Neuronal stem cell (in vitro differentiated cells): ENCODE results near the gene PDPK1.

Experiments used
- DNase-seq: peaks from one replicate; pipeline ENCODE4 v3.0.0-alpha.2; 2013; ENCODE audit warnings: low spot score
- H2AFZ ChIP-seq: one replicate; pipeline ENCODE4 v1.6.1; 2013; ENCODE audit warnings: mild to moderate bottlenecking, low read length, inconsistent platforms
- H2AK5ac ChIP-seq: 2 replicates; pipeline ENCODE4 v1.6.1; 2013; ENCODE audit warnings: low read depth, mild to moderate bottlenecking, inconsistent platforms, low read length, moderate library complexity, mixed read lengths
- H2BK120ac ChIP-seq: 2 replicates; pipeline ENCODE4 v1.6.1; 2013; ENCODE audit warnings: low read depth, mild to moderate bottlenecking, inconsistent platforms, low read length, moderate library complexity, mixed read lengths
- H2BK12ac ChIP-seq: one replicate; pipeline ENCODE4 v1.6.1; 2013; ENCODE audit warnings: low read length, inconsistent platforms
- H2BK15ac ChIP-seq: 2 replicates; pipeline ENCODE4 v1.6.1; 2013; ENCODE audit warnings: mild to moderate bottlenecking, low read length, inconsistent platforms, mixed read lengths
- H2BK5ac ChIP-seq: one replicate; pipeline ENCODE4 v1.6.1; 2013; ENCODE audit warnings: inconsistent platforms, mild to moderate bottlenecking, low read length, moderate library complexity
- H3K14ac ChIP-seq: one replicate; pipeline ENCODE4 v1.6.1; 2013; ENCODE audit warnings: low read length, inconsistent platforms
- H3K18ac ChIP-seq: 2 replicates; pipeline ENCODE4 v1.6.1; 2013; ENCODE audit warnings: low read length, inconsistent platforms
- H3K23ac ChIP-seq: 2 replicates; pipeline ENCODE4 v1.6.1; 2013; ENCODE audit warnings: low read depth, mild to moderate bottlenecking, mixed read lengths, low read length, inconsistent platforms; ENCODE audit not compliant: poor library complexity
- H3K27ac ChIP-seq: replicated peaks from 3 replicates; pipeline ENCODE4 v1.5.1; 2013; ENCODE audit warnings: low read length, inconsistent platforms
- H3K27me3 ChIP-seq, 3 experiments: 2 replicates each; pipeline ENCODE4 v1.6.1; 2013; ENCODE audit warnings: low read length in 3 of 3, mild to moderate bottlenecking in 2 of 3, inconsistent platforms in 1 of 3, low read depth in 1 of 3, mixed read lengths in 1 of 3, moderate library complexity in 1 of 3; ENCODE audit not compliant: control insufficient read depth in 3 of 3, insufficient read depth in 3 of 3
- H3K36me3 ChIP-seq, 2 donors: replicated peaks in 1 of 2; 2 replicates each; pipeline ENCODE4 v1.6.1; 2013; ENCODE audit warnings: low read length in 2 of 2; ENCODE audit not compliant: control insufficient read depth in 2 of 2, insufficient read depth in 2 of 2
- H3K4ac ChIP-seq: 2 replicates; pipeline ENCODE4 v1.6.1; 2013; ENCODE audit warnings: inconsistent platforms, mild to moderate bottlenecking, low read length, moderate library complexity
- H3K4me1 ChIP-seq, 2 donors: 1 replicate in 1 of 2; 2 replicates in 1 of 2; pipeline ENCODE4 v1.6.1; 2013; ENCODE audit warnings: low read length in 2 of 2, low read depth in 1 of 2; ENCODE audit not compliant: control insufficient read depth in 2 of 2, insufficient read depth in 1 of 2
- H3K4me2 ChIP-seq: one replicate; pipeline ENCODE4 v1.6.1; 2013; ENCODE audit warnings: mild to moderate bottlenecking, low read length, inconsistent platforms; ENCODE audit not compliant: insufficient read depth, poor library complexity, severe bottlenecking
- H3K4me3 ChIP-seq, 2 donors: 2 replicates each; pipeline ENCODE4 v1.5.1; 2013; ENCODE audit warnings: low read length in 2 of 2, mild to moderate bottlenecking in 2 of 2, inconsistent platforms in 1 of 2, moderate library complexity in 1 of 2
- H3K79me1 ChIP-seq: one replicate; pipeline ENCODE4 v1.6.1; 2013; ENCODE audit warnings: low read depth, mild to moderate bottlenecking, inconsistent platforms, low read length, moderate library complexity
- H3K9ac ChIP-seq: one replicate; pipeline ENCODE4 v1.6.1; 2013; ENCODE audit warnings: mild to moderate bottlenecking, low read depth, low read length, inconsistent platforms; ENCODE audit not compliant: poor library complexity
- H3K9me3 ChIP-seq, 2 donors: replicated peaks in 1 of 2; 2 replicates each; pipeline versions ENCODE3 to v1.6.1; 2013; ENCODE audit warnings: low read length in 2 of 2, mild to moderate bottlenecking in 2 of 2, inconsistent platforms in 1 of 2, low read depth in 1 of 2, mixed read lengths in 1 of 2, moderate library complexity in 1 of 2; ENCODE audit not compliant: control insufficient read depth in 2 of 2, insufficient read depth in 1 of 2
- H4K8ac ChIP-seq: one replicate; pipeline ENCODE4 v1.6.1; 2013; ENCODE audit warnings: low read depth, mild to moderate bottlenecking, inconsistent platforms, low read length, moderate library complexity
- H4K91ac ChIP-seq: one replicate; pipeline ENCODE4 v1.6.1; 2013; ENCODE audit warnings: low read length, low read depth, mild to moderate bottlenecking, inconsistent platforms; ENCODE audit not compliant: poor library complexity
- WGBS, 2 donors: extraction: QIAGEN DNeasy Blood & Tissue Kit; methylation state at CpG; one replicate each; pipeline ENCODE4 v1.1.7; 2013; ENCODE audit warnings: missing lambda C conversion rate in 2 of 2, mixed read lengths in 1 of 2; ENCODE audit not compliant: insufficient read length in 2 of 2, insufficient replicate concordance in 1 of 2; ENCODE audit errors: extremely low coverage in 2 of 2; 5-methylcytosine and 5-hydroxymethylcytosine counted together

The PDPK1 gene

GRCh38 chr16:2528161-2529060 is 9.4 kb upstream of the PDPK1 start:
- H3K18ac ChIP-seq = no peak overlapping the region
- peaks cover 17 to 48% of the 10 kb centered on the region in 2 donors for H3K36me3 ChIP-seq
- WGBS, 2 donors = no CpG with 5 or more reads among the region's 36 CpGs
- no peak overlapping the region for H2AFZ ChIP-seq
- no peaks in the 10 kb centered on the region for H3K9me3 ChIP-seq
- H3K14ac ChIP-seq = no peak overlapping the region
- no peak overlapping the region for H3K27ac ChIP-seq
- H3K27me3 ChIP-seq = peaks cover 0 to 2% (median 0%) of the 10 kb centered on the region in 3 experiments
- no peak for DNase-seq
- peak overlapping the region; percentile 39 for H2BK5ac ChIP-seq
- H3K79me1 ChIP-seq = peaks cover 7% of the 10 kb centered on the region
- no peak overlapping the region for H3K4me2 ChIP-seq
- peak overlapping the region in 1 of 2 donors; percentile 13 for H3K4me3 ChIP-seq
- no peak overlapping the region for H3K4ac ChIP-seq
- no peak overlapping the region for H2BK12ac ChIP-seq
- no peak overlapping the region for H3K9ac ChIP-seq
- H4K91ac ChIP-seq = no peak overlapping the region
- peak overlapping the region; percentile 65 for H3K23ac ChIP-seq
- H2AK5ac ChIP-seq = no peak overlapping the region
- peak overlapping the region; percentile 65 for H4K8ac ChIP-seq
- H2BK15ac ChIP-seq = no peak overlapping the region
- no peak overlapping the region for H2BK120ac ChIP-seq
- peaks cover 6 to 15% of the 10 kb centered on the region in 2 donors for H3K4me1 ChIP-seq

- WGBS, 2 donors = no CpG with 5 or more reads among the region's 32 CpGs
- DNase-seq = no peak
- H3K23ac ChIP-seq = no peak overlapping the region
- peak overlapping the region in 1 of 2 donors; percentile 26 for H3K4me3 ChIP-seq
- no peaks in the 10 kb centered on the region for H3K9me3 ChIP-seq
- H2BK5ac ChIP-seq = peak overlapping the region; percentile 24
- no peak overlapping the region for H3K18ac ChIP-seq
- no peak overlapping the region for H4K91ac ChIP-seq
- H3K27ac ChIP-seq = no peak overlapping the region
- peaks cover 14 to 40% of the 10 kb centered on the region in 2 donors for H3K36me3 ChIP-seq
- H2BK120ac ChIP-seq = no peak overlapping the region
- no peak overlapping the region for H2AFZ ChIP-seq
- H4K8ac ChIP-seq = no peak overlapping the region
- H2BK12ac ChIP-seq = no peak overlapping the region
- H3K14ac ChIP-seq = no peak overlapping the region
- H3K9ac ChIP-seq = peak overlapping the region; percentile 81
- no peak overlapping the region for H2AK5ac ChIP-seq
- peaks cover 7% of the 10 kb centered on the region for H3K79me1 ChIP-seq
- H3K27me3 ChIP-seq = peaks cover 0 to 2% (median 0%) of the 10 kb centered on the region in 3 experiments
- no peak overlapping the region for H3K4me2 ChIP-seq
- no peak overlapping the region for H3K4ac ChIP-seq
- no peak overlapping the region for H2BK15ac ChIP-seq
- H3K4me1 ChIP-seq = peaks cover 6 to 15% of the 10 kb centered on the region in 2 donors
These were observed 8.5 kb upstream of the PDPK1 start for GRCh38 chr16:2529061-2529931.

- no peak overlapping the region for H3K4me2 ChIP-seq
These were observed 7.7 kb upstream of the PDPK1 start for GRCh38 chr16:2529961-2530628.

More at GRCh38 chr16:2529961-2530628, 7.7 kb upstream of the PDPK1 start:
- H3K9ac ChIP-seq = no peak overlapping the region
- no peak overlapping the region for H2BK15ac ChIP-seq
- H2BK120ac ChIP-seq = no peak overlapping the region
- H3K27me3 ChIP-seq = peaks cover 0 to 2% (median 0%) of the 10 kb centered on the region in 3 experiments
- H3K4me1 ChIP-seq = peaks cover 6 to 15% of the 10 kb centered on the region in 2 donors
- H2AK5ac ChIP-seq = peak overlapping the region; percentile 92
- H3K23ac ChIP-seq = no peak overlapping the region
- no peaks in the 10 kb centered on the region for H3K9me3 ChIP-seq
- H3K79me1 ChIP-seq = peaks cover 7% of the 10 kb centered on the region
- H3K14ac ChIP-seq = peak overlapping the region; percentile 47
- no peak overlapping the region for H2BK12ac ChIP-seq
- no peak overlapping the region for H3K4me3 ChIP-seq
- no peak overlapping the region for H3K27ac ChIP-seq
- H3K36me3 ChIP-seq = peaks cover 12 to 33% of the 10 kb centered on the region in 2 donors
- H3K18ac ChIP-seq = no peak overlapping the region
- no peak overlapping the region for H4K8ac ChIP-seq
- no peak overlapping the region for H2BK5ac ChIP-seq
- no peak overlapping the region for H3K4ac ChIP-seq
- no CpG with 5 or more reads among the region's 15 CpGs for WGBS, 2 donors
- no peak overlapping the region for H4K91ac ChIP-seq
- no peak overlapping the region for H2AFZ ChIP-seq
- DNase-seq = no peak
